ENCODE results near the gene ASPSCR1. TPM values are rescaled to one million over a fixed set of nuclear protein-coding genes. Genes with fewer than 3 reads are reported as not detected.

ASPSCR1 gene
- total and polyA plus RNA-seq, 2 of the 8 experiments (the other 6 are each of a cell fraction or from before 2014, with no cell fraction given) = 33.3 to 43.7 TPM

GRCh38 chr17:81960130-81960958 is 17.1 kb upstream of the ASPSCR1 start:
- peaks cover 46 to 80% (median 65%) of the 10 kb centered on the region in 4 experiments for H3K27me3 ChIP-seq (replicated peaks in 1 of 4; ENCODE audit: control insufficient read depth in 3 of 4, extremely low read depth in 1 of 4, insufficient read depth in 3 of 4, low read length in 3 of 4)
- peak; percentile 71 for TF ChIP-seq GABPA (IDR thresholded peaks at IDR 0.05; ENCODE audit: borderline replicate concordance, insufficient read depth, low read length)
- TF ChIP-seq E2F6 (IDR thresholded peaks at IDR 0.05) = peak; percentile 52
- TF ChIP-seq EZH2 (IDR thresholded peaks at IDR 0.05; ENCODE audit: low read depth, low read length, severe bottlenecking) = peak; percentile 95
- TF ChIP-seq, protein P1, sequence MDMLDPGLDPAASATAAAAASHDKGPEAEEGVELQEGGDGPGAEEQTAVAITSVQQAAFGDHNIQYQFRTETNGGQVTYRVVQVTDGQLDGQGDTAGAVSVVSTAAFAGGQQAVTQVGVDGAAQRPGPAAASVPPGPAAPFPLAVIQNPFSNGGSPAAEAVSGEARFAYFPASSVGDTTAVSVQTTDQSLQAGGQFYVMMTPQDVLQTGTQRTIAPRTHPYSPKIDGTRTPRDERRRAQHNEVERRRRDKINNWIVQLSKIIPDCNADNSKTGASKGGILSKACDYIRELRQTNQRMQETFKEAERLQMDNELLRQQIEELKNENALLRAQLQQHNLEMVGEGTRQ (IDR thresholded peaks at IDR 0.05; ENCODE audit: low read length) = no peak
- no peak for TF ChIP-seq BCL11A (IDR thresholded peaks at IDR 0.05; ENCODE audit: low read depth in 2 of 2, low read length in 2 of 2)
- TF ChIP-seq SP2 (IDR thresholded peaks at IDR 0.05; ENCODE audit: low read length) = no peak
- peak; percentile 19 for TF ChIP-seq KDM4A (IDR thresholded peaks at IDR 0.05; ENCODE audit: low read depth, low read length, severe bottlenecking)
- TF ChIP-seq, protein P2, sequence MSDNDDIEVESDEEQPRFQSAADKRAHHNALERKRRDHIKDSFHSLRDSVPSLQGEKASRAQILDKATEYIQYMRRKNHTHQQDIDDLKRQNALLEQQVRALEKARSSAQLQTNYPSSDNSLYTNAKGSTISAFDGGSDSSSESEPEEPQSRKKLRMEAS (IDR thresholded peaks at IDR 0.05) = peak; percentile 36; the same call in 1 of the 2 replicates

More at GRCh38 chr17:81960130-81960958, 17.1 kb upstream of the ASPSCR1 start:
- Histone ChIP-seq H3K79me2 (ENCODE audit: control insufficient read depth in 1 of 2, insufficient read depth in 2 of 2, low read length in 2 of 2) (no peaks in the 10 kb centered on the region), H3K36me3 (ENCODE audit: control insufficient read depth in 2 of 4, insufficient read depth in 4 of 4, low read length in 3 of 4) (peaks cover 0 to 13% (median 0%) of the 10 kb centered on the region in 4 experiments; a peak in 1 of 8 replicates), H4K20me1 (replicated peaks in 1 of 2; ENCODE audit: control insufficient read depth in 1 of 2, insufficient read depth in 2 of 2, low read length in 2 of 2) (peaks cover 2 to 3% of the 10 kb centered on the region in 2 experiments), H3K9ac (replicated peaks in 1 of 4; ENCODE audit: extremely low read depth in 1 of 4, low read depth in 3 of 4, low read length in 3 of 4) (no peak overlapping the region), H2BK15ac (ENCODE audit: low read length) (no peak overlapping the region), H2BK12ac (ENCODE audit: low read depth, low read length) (no peak overlapping the region; the same call in 1 of the 2 replicates), H2AFZ (ENCODE audit: low read length) (no peak overlapping the region), H2AK5ac (ENCODE audit: low read depth, low read length) (no peak overlapping the region), H2BK5ac (ENCODE audit: low read depth, low read length) (no peak overlapping the region), H2BK20ac (ENCODE audit: low read length) (no peak overlapping the region), H2BK120ac (replicated peaks; ENCODE audit: low read depth, low read length) (no peak overlapping the region), H3K9me3 (ENCODE audit: insufficient read depth in 2 of 2, low read depth in 1 of 2, low read length in 1 of 2) (no peaks in the 10 kb centered on the region), H3K4me2 (ENCODE audit: insufficient read depth in 1 of 2, low read depth in 2 of 2, low read length in 2 of 2) (peak overlapping the region; percentile 31 to 63), H3K4me1 (replicated peaks in 1 of 4; ENCODE audit: control insufficient read depth in 3 of 4, insufficient read depth in 4 of 4, low read length in 3 of 4) (peaks cover 0 to 6% (median 1%) of the 10 kb centered on the region in 4 experiments; a peak in 4 of 7 replicates), H3K23me2 (ENCODE audit: low read depth, low read length) (peaks cover 4% of the 10 kb centered on the region; the same call in 1 of the 2 replicates), H4K91ac (replicated peaks; ENCODE audit: insufficient read length, low read length) (no peak overlapping the region), H3K4me3 (ENCODE audit: extremely low read depth in 1 of 4, insufficient read depth in 2 of 4, low read depth in 3 of 4, low read length in 4 of 4) (peak overlapping the region in 1 of 4 experiments; percentile 52; a peak in 4 of 8 replicates), H3K27ac (ENCODE audit: low read depth, low read length) (no peak overlapping the region), H3K56ac (replicated peaks; ENCODE audit: insufficient read length, low read depth, low read length) (no peak overlapping the region), H3K18ac (ENCODE audit: extremely low read depth, low read length) (no peak overlapping the region; the same call in 1 of the 2 replicates), H3K14ac (ENCODE audit: insufficient read length) (no peak overlapping the region), H4K5ac (ENCODE audit: insufficient read length, low read depth, low read length) (no peak overlapping the region), H3K4ac (replicated peaks; ENCODE audit: insufficient read length, low read depth, low read length) (no peak overlapping the region), H3K23ac (ENCODE audit: insufficient read length) (no peak overlapping the region), H3K79me1 (ENCODE audit: low read depth, low read length) (no peaks in the 10 kb centered on the region), H4K8ac (ENCODE audit: extremely low read depth, insufficient read depth, low read length) (peak overlapping the region; percentile 80; the same call in 1 of the 2 replicates)
- ChIA-PET CTCF (ENCODE audit: partially characterized antibody) (interaction anchor here (0.6 to 5.1 kb wide), 21 partner anchors 9 to 75 kb away, joined by 3 to 22 read pairs (median 5); partner anchors contain the start of genes ANAPC11 and ASPSCR1), POLR2A (ENCODE audit: partially characterized antibody) (interaction anchor here (0.7 to 3.0 kb wide), 8 partner anchors 8 to 91 kb away, joined by 3 to 14 read pairs (median 6); partner anchors contain the start of gene PYCR1)
- DNase-seq (ENCODE audit: low read depth in 1 of 2, low spot score in 2 of 2) = peak in 1 of 2 experiments; percentile 68
- 13% methylated on average over 53 of the region's 98 CpGs; no CpG with 5 or more reads in 1 of the 2 experiments for WGBS, 2 experiments (ENCODE audit: extremely low coverage in 1 of 2, insufficient coverage in 1 of 2, insufficient read length in 1 of 2, insufficient replicate concordance in 2 of 2, low coverage in 1 of 2, low lambda C conversion rate in 2 of 2, missing lambda C conversion rate in 1 of 2)
- no peak for FAIRE-seq
